B cell (primary cell): ENCODE measurements around the gene EVA1A.

Experiments used
- CTCF ChIP-seq: fragments of 200-600 bp; IDR thresholded peaks from one replicate; pipeline ENCODE4 v1.8.0; 2022; ENCODE audit warnings: antibody characterized with exemption, mild to moderate bottlenecking
- EZH2 ChIP-seq: IDR thresholded peaks from 2 replicates; pipeline ENCODE4 v1.6.1; 2012; ENCODE audit warnings: borderline replicate concordance, low read depth, mild to moderate bottlenecking, moderate library complexity, low read length; ENCODE audit not compliant: insufficient read depth, poor library complexity, severe bottlenecking

GRCh38 chr2:75552222-75552621, 8.5 kb downstream of the EVA1A start:
- TF ChIP-seq CTCF = no peak
- TF ChIP-seq EZH2 = no peak
